ENCODE data around the gene AGT. TPM values are rescaled to one million over a fixed set of nuclear protein-coding genes. Genes with fewer than 3 reads are reported as not detected.

Gene AGT
- total RNA-seq, 1 donor = 1.1 TPM

GRCh38 chr1:230757856-230758708, 44.2 kb upstream of the AGT start:
- H3K4me3 ChIP-seq (ENCODE audit: low read depth, low read length) = no peak overlapping the region
- DNase-seq (ENCODE audit: low read depth) = no peak
- TF ChIP-seq, protein P1, sequence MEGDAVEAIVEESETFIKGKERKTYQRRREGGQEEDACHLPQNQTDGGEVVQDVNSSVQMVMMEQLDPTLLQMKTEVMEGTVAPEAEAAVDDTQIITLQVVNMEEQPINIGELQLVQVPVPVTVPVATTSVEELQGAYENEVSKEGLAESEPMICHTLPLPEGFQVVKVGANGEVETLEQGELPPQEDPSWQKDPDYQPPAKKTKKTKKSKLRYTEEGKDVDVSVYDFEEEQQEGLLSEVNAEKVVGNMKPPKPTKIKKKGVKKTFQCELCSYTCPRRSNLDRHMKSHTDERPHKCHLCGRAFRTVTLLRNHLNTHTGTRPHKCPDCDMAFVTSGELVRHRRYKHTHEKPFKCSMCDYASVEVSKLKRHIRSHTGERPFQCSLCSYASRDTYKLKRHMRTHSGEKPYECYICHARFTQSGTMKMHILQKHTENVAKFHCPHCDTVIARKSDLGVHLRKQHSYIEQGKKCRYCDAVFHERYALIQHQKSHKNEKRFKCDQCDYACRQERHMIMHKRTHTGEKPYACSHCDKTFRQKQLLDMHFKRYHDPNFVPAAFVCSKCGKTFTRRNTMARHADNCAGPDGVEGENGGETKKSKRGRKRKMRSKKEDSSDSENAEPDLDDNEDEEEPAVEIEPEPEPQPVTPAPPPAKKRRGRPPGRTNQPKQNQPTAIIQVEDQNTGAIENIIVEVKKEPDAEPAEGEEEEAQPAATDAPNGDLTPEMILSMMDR (IDR thresholded peaks at IDR 0.05; ENCODE audit: insufficient read depth, low read length) = no peak

DNA sequence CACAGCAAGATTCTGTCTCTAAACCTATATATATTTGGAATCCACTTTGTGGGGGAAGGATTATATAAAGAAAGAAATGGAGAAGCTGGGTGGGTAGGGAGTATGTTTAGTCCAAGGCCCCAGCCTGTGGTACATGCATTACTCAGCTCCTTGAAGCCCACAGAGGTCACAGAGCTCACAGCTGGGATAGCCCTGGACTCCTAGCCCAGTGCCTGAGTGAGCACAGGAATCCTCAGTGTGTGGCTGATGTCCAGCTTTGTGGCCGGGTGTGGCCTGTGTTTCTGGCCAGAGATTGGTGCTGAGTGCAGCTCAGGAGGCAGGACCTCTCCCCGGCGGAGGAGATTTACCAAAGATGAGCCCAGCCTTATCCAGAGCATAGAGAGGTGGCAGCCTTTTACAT, 40.9 kb upstream of the AGT start:
- no peak overlapping the region for H3K4me3 ChIP-seq (ENCODE audit: low read depth, low read length)
- peak; percentile 62 for DNase-seq (ENCODE audit: low read depth)
- TF ChIP-seq, protein P1 (IDR thresholded peaks at IDR 0.05; ENCODE audit: insufficient read depth, low read length) = no peak

DNA sequence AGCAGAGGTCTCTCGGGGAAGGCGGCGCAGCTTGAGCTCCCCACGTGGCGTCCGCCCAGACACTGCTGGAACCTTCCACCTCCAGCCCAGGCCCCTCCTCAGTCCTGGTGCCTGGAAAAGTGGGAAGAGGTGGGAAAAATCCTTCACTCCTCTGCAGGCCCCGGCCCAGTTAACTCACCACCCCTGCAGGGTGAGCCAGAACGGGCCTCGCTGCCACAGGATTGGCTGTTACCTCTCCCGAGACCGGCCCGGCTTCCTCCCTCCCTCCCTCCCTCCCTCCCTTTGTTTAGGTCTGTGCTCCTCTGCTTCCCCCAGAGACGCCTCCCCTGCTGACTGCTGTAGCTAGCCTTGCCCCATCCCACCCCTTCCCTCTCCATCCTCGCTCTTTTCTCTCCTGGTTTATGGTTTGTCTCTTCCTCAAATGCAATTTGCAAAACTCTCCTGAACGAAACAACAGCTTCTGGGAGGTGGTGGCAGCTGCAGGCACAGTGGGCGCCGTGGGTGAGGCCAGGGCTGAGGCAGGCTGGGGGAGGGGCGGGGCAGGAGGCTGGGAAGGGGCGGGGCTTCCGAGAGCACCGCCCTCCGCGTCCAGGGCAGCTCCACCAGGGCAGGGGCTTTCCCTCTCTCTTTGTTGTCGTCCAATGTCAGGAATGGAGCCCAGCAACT, 39.8 kb upstream of the AGT start:
- TF ChIP-seq, protein P1 (IDR thresholded peaks at IDR 0.05; ENCODE audit: insufficient read depth, low read length) = no peak
- no peak overlapping the region for H3K4me3 ChIP-seq (ENCODE audit: low read depth, low read length)
- no peak for DNase-seq (ENCODE audit: low read depth)

GRCh38 chr1:230753191-230753585, 39.3 kb upstream of the AGT start:
- no peak for DNase-seq (ENCODE audit: low read depth)
- TF ChIP-seq, protein P1 (IDR thresholded peaks at IDR 0.05; ENCODE audit: insufficient read depth, low read length) = no peak
- H3K4me3 ChIP-seq (ENCODE audit: low read depth, low read length) = no peak overlapping the region

GRCh38 chr1:230752407-230752806, 38.5 kb upstream of the AGT start:
- TF ChIP-seq, protein P1 (IDR thresholded peaks at IDR 0.05; ENCODE audit: insufficient read depth, low read length) = no peak
- no peak overlapping the region for H3K4me3 ChIP-seq (ENCODE audit: low read depth, low read length)
- DNase-seq (ENCODE audit: low read depth) = no peak

GRCh38 chr1:230750986-230751625, 37.2 kb upstream of the AGT start:
- DNase-seq (ENCODE audit: low read depth) = no peak
- TF ChIP-seq, protein P1 (IDR thresholded peaks at IDR 0.05; ENCODE audit: insufficient read depth, low read length) = no peak
- H3K4me3 ChIP-seq (ENCODE audit: low read depth, low read length) = no peak overlapping the region

Data from fibroblast of the aortic adventitia (primary cell).